Measurements from ENCODE around the gene TCEANC2.

DNA sequence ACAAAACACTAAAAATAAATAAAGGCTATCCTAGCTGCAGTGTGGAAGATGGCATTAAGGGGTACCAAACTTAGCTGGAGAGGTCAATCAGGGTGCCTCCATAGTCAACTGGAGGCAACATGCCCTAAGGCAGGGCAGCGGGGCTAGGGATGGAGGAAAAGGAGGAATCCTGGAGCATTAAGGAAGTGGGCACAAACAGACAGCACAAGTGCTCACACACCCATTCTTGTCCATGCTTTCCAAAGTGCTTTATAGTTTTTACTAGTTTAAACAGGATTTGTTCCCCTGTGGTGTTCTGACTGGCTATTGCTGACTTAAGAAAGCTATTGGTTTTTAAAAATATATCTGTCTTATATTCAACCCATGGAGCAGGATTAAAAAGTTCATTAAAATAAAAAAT is 33.3 kb downstream of the TCEANC2 start:
- TF ChIP-seq, protein P1, sequence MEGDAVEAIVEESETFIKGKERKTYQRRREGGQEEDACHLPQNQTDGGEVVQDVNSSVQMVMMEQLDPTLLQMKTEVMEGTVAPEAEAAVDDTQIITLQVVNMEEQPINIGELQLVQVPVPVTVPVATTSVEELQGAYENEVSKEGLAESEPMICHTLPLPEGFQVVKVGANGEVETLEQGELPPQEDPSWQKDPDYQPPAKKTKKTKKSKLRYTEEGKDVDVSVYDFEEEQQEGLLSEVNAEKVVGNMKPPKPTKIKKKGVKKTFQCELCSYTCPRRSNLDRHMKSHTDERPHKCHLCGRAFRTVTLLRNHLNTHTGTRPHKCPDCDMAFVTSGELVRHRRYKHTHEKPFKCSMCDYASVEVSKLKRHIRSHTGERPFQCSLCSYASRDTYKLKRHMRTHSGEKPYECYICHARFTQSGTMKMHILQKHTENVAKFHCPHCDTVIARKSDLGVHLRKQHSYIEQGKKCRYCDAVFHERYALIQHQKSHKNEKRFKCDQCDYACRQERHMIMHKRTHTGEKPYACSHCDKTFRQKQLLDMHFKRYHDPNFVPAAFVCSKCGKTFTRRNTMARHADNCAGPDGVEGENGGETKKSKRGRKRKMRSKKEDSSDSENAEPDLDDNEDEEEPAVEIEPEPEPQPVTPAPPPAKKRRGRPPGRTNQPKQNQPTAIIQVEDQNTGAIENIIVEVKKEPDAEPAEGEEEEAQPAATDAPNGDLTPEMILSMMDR (IDR thresholded peaks at IDR 0.05) = no peak
- TF ChIP-seq POLR2A (IDR thresholded peaks at IDR 0.05) = no peak

Measured in testis (tissue), 2 donors.